ENCODE results near the gene RUNDC3A.
A peak's percentile ranks its signal among the peaks of the same experiment; 100 is the strongest.
"Not testable (repeated sequence)": the region's sequence is repeated elsewhere in the genome, so short reads cannot be mapped to it uniquely, and the experiment has no call there.

RUNDC3A gene

GRCh38 chr17:44359006-44359405 lies 50.6 kb downstream of the RUNDC3A start:
- no peak for DNase-seq (ENCODE audit: low spot score)

- no peak for DNase-seq (ENCODE audit: low spot score)
Observed at GRCh38 chr17:44359458-44360143, 51.2 kb downstream of the RUNDC3A start.

- DNase-seq (ENCODE audit: low spot score) = no peak
Observed at GRCh38 chr17:44360144-44360533, 51.7 kb downstream of the RUNDC3A start.

GRCh38 chr17:44360826-44361225 lies 52.4 kb downstream of the RUNDC3A start:
- DNase-seq (ENCODE audit: low spot score) = no peak

GRCh38 chr17:44361292-44362260 lies 53.2 kb downstream of the RUNDC3A start:
- DNase-seq (ENCODE audit: low spot score) = no peak

GRCh38 chr17:44362459-44362948 lies 54.1 kb downstream of the RUNDC3A start:
- DNase-seq (ENCODE audit: low spot score) = no peak

GRCh38 chr17:44362949-44363612 lies 54.7 kb downstream of the RUNDC3A start:
- no peak for DNase-seq (ENCODE audit: low spot score)

GRCh38 chr17:44363613-44364159 lies 55.3 kb downstream of the RUNDC3A start, which contains the start of gene FAM171A2:
FAM171A2 (minus strand) TSS chr17:44363853; CDS start chr17:44363714, 139 bp downstream.
- peak; percentile 56 for DNase-seq (ENCODE audit: low spot score)

- DNase-seq (ENCODE audit: low spot score) = not testable (repeated sequence)
Observed at GRCh38 chr17:44365051-44365450, 56.6 kb downstream of the RUNDC3A start.

GRCh38 chr17:44367231-44367979 lies 59.0 kb downstream of the RUNDC3A start:
- no peak for DNase-seq (ENCODE audit: low spot score)

Data from kidney tubule cell (primary cell).